ENCODE results near the gene SH3BGRL2. TPM values are rescaled to one million over a fixed set of nuclear protein-coding genes. Genes with fewer than 3 reads are reported as not detected.

Gene SH3BGRL2
- total RNA-seq, 4 donors from 2014 or later = 54.7 to 177 (median 128) TPM

GRCh38 chr6:79600812-79601609, 30.1 kb upstream of the SH3BGRL2 start:
- H3K4me1 ChIP-seq = peaks cover 0 to 31% (median 20%) of the 10 kb centered on the region in 4 donors
- TF ChIP-seq POLR2A (IDR thresholded peaks at IDR 0.05) (no peak), POLR2AphosphoS5 (IDR thresholded peaks at IDR 0.05) (peak in 1 of 3 donors; percentile 26)
- no peaks in the 10 kb centered on the region for H3K9me3 ChIP-seq
- H3K27me3 ChIP-seq = no peaks in the 10 kb centered on the region
- H3K4me3 ChIP-seq = no peak overlapping the region
- intact Hi-C loops (cut with DNase I; ENCODE audit: low total_unique reads) (no loop called here), in situ Hi-C loops (cut with MboI; ENCODE audit: low pct_ligation_motif_present in 1 of 4, low pct_unique_long_range_greater_than_20kb in 1 of 4, low sequenced_read_pairs in 3 of 4) (no loop called here)
- peak overlapping the region; percentile 60 to 76 (median 66) for H3K27ac ChIP-seq
- DNase-seq = no peak
- 36 to 67% methylated on average over 1 to 3 of the region's 3 CpGs for WGBS, 2 donors (ENCODE audit: low coverage in 1 of 2)
- no peaks in the 10 kb centered on the region for H3K36me3 ChIP-seq

- no peaks in the 10 kb centered on the region for H3K36me3 ChIP-seq
- no peak overlapping the region for H3K27ac ChIP-seq
- no peak overlapping the region for H3K4me3 ChIP-seq
- H3K9me3 ChIP-seq = no peaks in the 10 kb centered on the region
- H3K27me3 ChIP-seq = no peaks in the 10 kb centered on the region
- intact Hi-C loops (cut with DNase I; ENCODE audit: low total_unique reads) (no loop called here), in situ Hi-C loops (cut with MboI; ENCODE audit: low pct_ligation_motif_present in 1 of 4, low pct_unique_long_range_greater_than_20kb in 1 of 4, low sequenced_read_pairs in 3 of 4) (no loop called here)
- no peak for TF ChIP-seq POLR2AphosphoS5 (IDR thresholded peaks at IDR 0.05)
- TF ChIP-seq EP300 (IDR thresholded peaks at IDR 0.05; ENCODE audit: low read depth) = no peak
- TF ChIP-seq POLR2A (IDR thresholded peaks at IDR 0.05) = no peak
- TF ChIP-seq CTCF (IDR thresholded peaks at IDR 0.05) = no peak
- peaks cover under 1 to 49% (median 31%) of the 10 kb centered on the region in 4 donors for H3K4me1 ChIP-seq
- DNase-seq = no peak
Measured at GRCh38 chr6:79602859-79603258, 28.3 kb upstream of the SH3BGRL2 start.

- intact Hi-C loops (cut with DNase I; ENCODE audit: low total_unique reads) (no loop called here), in situ Hi-C loops (cut with MboI; ENCODE audit: low pct_ligation_motif_present in 1 of 4, low pct_unique_long_range_greater_than_20kb in 1 of 4, low sequenced_read_pairs in 3 of 4) (no loop called here)
- H3K4me1 ChIP-seq = peaks cover 4 to 58% (median 42%) of the 10 kb centered on the region in 4 donors
- no peak overlapping the region for H3K27ac ChIP-seq
- no peaks in the 10 kb centered on the region for H3K27me3 ChIP-seq
- no peaks in the 10 kb centered on the region for H3K36me3 ChIP-seq
- H3K9me3 ChIP-seq = no peaks in the 10 kb centered on the region
- TF ChIP-seq EP300 (IDR thresholded peaks at IDR 0.05; ENCODE audit: low read depth) (no peak), CTCF (IDR thresholded peaks at IDR 0.05) (no peak), POLR2AphosphoS5 (IDR thresholded peaks at IDR 0.05) (no peak), POLR2A (IDR thresholded peaks at IDR 0.05) (no peak)
- 68% methylated on average over 4 of the region's 4 CpGs for WGBS, 2 donors (ENCODE audit: low coverage in 1 of 2)
- no peak overlapping the region for H3K4me3 ChIP-seq
- DNase-seq = peak; percentile 45
Measured at GRCh38 chr6:79604583-79605037, 26.5 kb upstream of the SH3BGRL2 start.

GRCh38 chr6:79605061-79605460, 26.1 kb upstream of the SH3BGRL2 start:
- Histone ChIP-seq H3K9me3 (no peaks in the 10 kb centered on the region), H3K4me1 (peaks cover 4 to 57% (median 43%) of the 10 kb centered on the region in 4 donors), H3K4me3 (no peak overlapping the region), H3K36me3 (no peaks in the 10 kb centered on the region), H3K27ac (no peak overlapping the region), H3K27me3 (no peaks in the 10 kb centered on the region)
- 82 to 94% methylated on average over 2 to 3 of the region's 3 CpGs for WGBS, 2 donors (ENCODE audit: low coverage in 1 of 2)
- intact Hi-C loops (cut with DNase I; ENCODE audit: low total_unique reads) = no loop called here
- in situ Hi-C loops (cut with MboI; ENCODE audit: low pct_ligation_motif_present in 1 of 4, low pct_unique_long_range_greater_than_20kb in 1 of 4, low sequenced_read_pairs in 3 of 4) = no loop called here
- TF ChIP-seq CTCF (IDR thresholded peaks at IDR 0.05) (no peak), POLR2A (IDR thresholded peaks at IDR 0.05) (no peak), POLR2AphosphoS5 (IDR thresholded peaks at IDR 0.05) (no peak), EP300 (IDR thresholded peaks at IDR 0.05; ENCODE audit: low read depth) (no peak)
- DNase-seq = no peak
